GM19099 (cell line): ENCODE results near the gene PMFBP1.

Experiments used
- POLR2A ChIP-seq: IDR thresholded peaks from 3 replicates; pipeline ENCODE4 v1.6.1; 2011; ENCODE audit warnings: low read depth; ENCODE audit not compliant: insufficient read length; ENCODE audit errors: extremely low read depth

PMFBP1 gene

GRCh38 chr16:72073560-72074230 lies 98.3 kb downstream of the PMFBP1 start:
- TF ChIP-seq POLR2A = no peak

DNA sequence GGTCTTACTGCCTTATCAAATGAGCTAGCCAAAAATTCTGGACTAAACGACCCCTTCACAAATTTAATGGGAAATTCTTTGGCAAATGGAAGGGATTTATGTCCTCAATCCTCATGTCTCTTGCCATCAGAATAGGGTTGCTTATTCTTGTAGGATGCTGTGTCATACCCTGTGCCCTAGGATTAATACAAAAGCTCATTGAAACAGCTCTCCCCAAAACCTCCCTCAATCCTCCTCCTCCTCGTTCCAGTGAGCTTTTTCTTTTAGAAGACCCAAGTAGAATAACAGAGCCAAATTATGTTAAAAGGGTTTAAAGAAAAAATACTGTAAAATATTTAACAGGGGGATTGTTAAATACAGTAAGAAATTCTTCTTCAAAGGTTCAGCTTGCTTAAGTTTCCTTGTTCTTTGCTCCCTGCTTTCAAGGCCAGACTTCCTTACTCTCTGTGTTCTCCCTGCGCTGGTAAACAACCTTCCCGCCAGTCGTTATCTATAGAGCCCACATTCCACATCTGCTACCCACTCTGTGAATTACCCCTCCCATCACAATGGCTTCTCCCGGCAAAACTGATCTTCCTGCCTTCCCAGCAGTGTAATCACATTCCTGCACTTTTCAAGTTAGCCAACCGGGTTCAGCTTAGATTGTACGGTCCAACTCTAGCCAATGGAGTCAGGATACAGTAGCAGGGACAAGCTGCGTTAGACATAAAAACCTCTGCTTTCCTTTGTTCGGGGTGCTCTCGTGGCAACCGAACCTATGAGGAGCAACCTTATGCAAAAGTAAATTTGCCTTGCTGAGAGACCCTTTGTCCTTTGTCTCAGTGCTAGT lies 99.2 kb downstream of the PMFBP1 start:
- no peak for TF ChIP-seq POLR2A
